Measurements from ENCODE around the gene ELF1. TPM values are rescaled to one million over a fixed set of nuclear protein-coding genes. Genes with fewer than 3 reads are reported as not detected.
A peak's percentile ranks its signal among the peaks of the same experiment; 100 is the strongest.
"Not testable (repeated sequence)": the region's sequence is repeated elsewhere in the genome, so short reads cannot be mapped to it uniquely, and the experiment has no call there.

ELF1 gene
- total RNA-seq, 4 donors from 2014 or later = 66.9 to 96.2 (median 72.1) TPM

DNA sequence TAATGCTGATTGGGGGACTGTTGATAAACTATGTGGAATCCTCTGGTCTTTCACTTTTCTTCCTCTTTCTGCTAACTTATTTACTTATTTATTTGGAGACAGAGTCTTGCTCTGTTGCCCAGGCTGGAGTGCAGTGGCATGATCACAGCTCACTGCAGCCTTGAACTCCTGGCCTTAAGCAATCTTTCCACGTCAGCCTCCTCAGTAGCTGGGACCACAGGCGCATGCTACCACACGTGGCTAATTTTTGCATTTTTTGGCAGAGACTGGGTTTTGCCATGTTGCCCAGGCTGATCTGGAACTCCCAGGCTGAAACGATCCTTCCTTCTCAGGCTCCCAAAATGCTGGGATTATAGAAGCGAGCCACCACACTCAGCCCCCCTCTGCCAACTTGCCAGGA lies 77.5 kb downstream of the ELF1 start:
- no peak overlapping the region for H3K4me3 ChIP-seq
- TF ChIP-seq POLR2A (IDR thresholded peaks at IDR 0.05; ENCODE audit: low read depth) = no peak
- TF ChIP-seq POLR2AphosphoS5 (IDR thresholded peaks at IDR 0.05) = peak in 1 of 2 donors; percentile 16
- TF ChIP-seq, protein P1, sequence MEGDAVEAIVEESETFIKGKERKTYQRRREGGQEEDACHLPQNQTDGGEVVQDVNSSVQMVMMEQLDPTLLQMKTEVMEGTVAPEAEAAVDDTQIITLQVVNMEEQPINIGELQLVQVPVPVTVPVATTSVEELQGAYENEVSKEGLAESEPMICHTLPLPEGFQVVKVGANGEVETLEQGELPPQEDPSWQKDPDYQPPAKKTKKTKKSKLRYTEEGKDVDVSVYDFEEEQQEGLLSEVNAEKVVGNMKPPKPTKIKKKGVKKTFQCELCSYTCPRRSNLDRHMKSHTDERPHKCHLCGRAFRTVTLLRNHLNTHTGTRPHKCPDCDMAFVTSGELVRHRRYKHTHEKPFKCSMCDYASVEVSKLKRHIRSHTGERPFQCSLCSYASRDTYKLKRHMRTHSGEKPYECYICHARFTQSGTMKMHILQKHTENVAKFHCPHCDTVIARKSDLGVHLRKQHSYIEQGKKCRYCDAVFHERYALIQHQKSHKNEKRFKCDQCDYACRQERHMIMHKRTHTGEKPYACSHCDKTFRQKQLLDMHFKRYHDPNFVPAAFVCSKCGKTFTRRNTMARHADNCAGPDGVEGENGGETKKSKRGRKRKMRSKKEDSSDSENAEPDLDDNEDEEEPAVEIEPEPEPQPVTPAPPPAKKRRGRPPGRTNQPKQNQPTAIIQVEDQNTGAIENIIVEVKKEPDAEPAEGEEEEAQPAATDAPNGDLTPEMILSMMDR (IDR thresholded peaks at IDR 0.05) = no peak
- no peak for TF ChIP-seq EP300 (IDR thresholded peaks at IDR 0.05)
- H3K27ac ChIP-seq (replicated peaks in 1 of 4) = no peak overlapping the region
- intact Hi-C loops (cut with DNase I) = no loop called here
- H3K4me1 ChIP-seq = peaks cover 0 to 10% (median 1%) of the 10 kb centered on the region in 4 donors
- peaks cover 5 to 70% (median 43%) of the 10 kb centered on the region in 4 donors for H3K36me3 ChIP-seq
- no peaks in the 10 kb centered on the region for H3K9me3 ChIP-seq
- no peak for DNase-seq (ENCODE audit: extremely low spot score)
- WGBS = 96% methylated on average over 5 of the region's 5 CpGs
- no peaks in the 10 kb centered on the region for H3K27me3 ChIP-seq

DNA sequence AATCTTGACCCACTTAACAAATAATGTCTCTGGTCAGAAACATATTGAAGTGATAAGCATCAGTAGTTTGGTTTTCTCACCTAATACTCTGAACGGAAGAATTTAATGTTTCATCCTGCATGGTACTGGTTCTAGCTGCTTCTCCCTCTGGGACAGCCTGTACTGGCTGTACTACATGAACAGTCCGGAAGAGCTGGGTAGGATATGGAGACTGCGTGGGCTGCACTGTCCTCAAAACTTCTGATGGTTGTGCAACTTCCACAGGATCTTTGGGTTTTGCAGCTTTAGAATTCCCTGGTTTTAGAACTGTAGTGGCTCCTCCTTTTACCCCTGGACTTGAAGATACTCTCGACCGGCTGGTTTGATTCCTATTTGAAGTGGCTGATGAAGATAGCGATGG lies 78.3 kb downstream of the ELF1 start:
- H3K27me3 ChIP-seq = no peaks in the 10 kb centered on the region
- no peak overlapping the region for H3K4me3 ChIP-seq
- TF ChIP-seq POLR2AphosphoS5 (IDR thresholded peaks at IDR 0.05) = no peak
- TF ChIP-seq, protein P1 (IDR thresholded peaks at IDR 0.05) = no peak
- no peak for TF ChIP-seq EP300 (IDR thresholded peaks at IDR 0.05)
- TF ChIP-seq POLR2A (IDR thresholded peaks at IDR 0.05; ENCODE audit: low read depth) = no peak
- H3K9me3 ChIP-seq = no peaks in the 10 kb centered on the region
- 95% methylated on average over 6 of the region's 6 CpGs for WGBS
- DNase-seq (ENCODE audit: extremely low spot score) = no peak
- intact Hi-C loops (cut with DNase I) = no loop called here
- peaks cover 0 to 10% (median 1%) of the 10 kb centered on the region in 4 donors for H3K4me1 ChIP-seq
- no peak overlapping the region for H3K27ac ChIP-seq (replicated peaks in 1 of 4)
- H3K36me3 ChIP-seq = peaks cover 5 to 68% (median 43%) of the 10 kb centered on the region in 4 donors

DNA sequence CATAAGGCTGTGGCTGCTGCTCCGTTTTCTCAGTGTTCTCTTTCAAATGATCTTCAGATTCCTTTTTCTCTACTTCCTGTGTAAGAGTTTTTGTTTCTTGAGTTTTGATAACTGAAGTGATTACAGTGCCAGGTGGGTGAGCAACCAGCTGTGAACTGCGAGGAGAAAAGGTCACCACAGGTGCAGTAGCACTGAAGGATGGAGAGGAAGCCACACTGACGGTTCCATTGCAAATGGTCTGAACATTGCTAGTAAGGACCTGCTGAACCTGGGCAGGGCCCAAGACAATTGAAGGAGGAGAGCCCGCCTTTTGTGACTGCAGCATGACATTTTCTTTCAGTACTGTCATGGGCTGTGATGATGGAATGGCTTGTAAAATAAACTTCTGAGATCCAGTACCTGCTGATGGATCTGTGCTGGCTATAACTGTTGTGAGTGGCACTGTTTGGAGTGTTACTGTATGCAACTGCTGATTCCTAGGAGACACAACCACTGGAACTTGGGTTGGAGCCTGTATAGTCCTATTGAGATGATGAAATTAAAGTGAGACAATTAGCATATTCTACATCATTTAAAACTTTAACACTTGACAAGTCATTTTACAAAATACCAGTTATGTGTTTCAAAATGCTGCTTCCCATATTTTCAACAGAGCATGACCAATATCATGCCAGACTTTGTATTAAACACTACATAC lies 85.5 kb downstream of the ELF1 start:
- Histone ChIP-seq H3K4me3 (no peak overlapping the region), H3K9me3 (no peaks in the 10 kb centered on the region), H3K27me3 (no peaks in the 10 kb centered on the region), H3K4me1 (no peaks in the 10 kb centered on the region), H3K36me3 (peaks cover 16 to 72% (median 47%) of the 10 kb centered on the region in 4 donors), H3K27ac (replicated peaks in 1 of 4) (no peak overlapping the region)
- DNase-seq (ENCODE audit: extremely low spot score) = no peak
- WGBS = 93% methylated on average over 4 of the region's 4 CpGs
- intact Hi-C loops (cut with DNase I) = no loop called here
- no peak for TF ChIP-seq EP300 (IDR thresholded peaks at IDR 0.05)
- no peak for TF ChIP-seq POLR2A (IDR thresholded peaks at IDR 0.05; ENCODE audit: low read depth)
- no peak for TF ChIP-seq POLR2AphosphoS5 (IDR thresholded peaks at IDR 0.05)

DNA sequence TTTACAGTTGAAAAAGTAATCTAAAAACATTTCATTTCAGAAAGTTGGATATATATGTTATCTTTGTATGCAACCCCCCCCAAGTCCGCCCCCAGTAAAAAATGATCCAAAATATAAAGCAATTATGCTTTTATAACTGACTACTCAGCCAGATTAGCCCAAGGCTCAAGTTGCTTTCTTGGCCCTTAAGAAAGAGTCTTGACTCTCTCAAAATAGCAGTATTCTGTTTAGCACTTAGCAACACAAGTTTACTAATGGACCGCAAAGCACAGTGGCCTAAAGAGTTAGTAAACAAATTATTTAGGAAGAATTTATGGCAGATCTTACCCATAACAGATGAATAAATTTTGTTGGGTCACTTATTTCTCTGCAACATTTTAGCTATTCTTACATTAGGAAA lies 86.9 kb downstream of the ELF1 start:
- no peaks in the 10 kb centered on the region for H3K27me3 ChIP-seq
- intact Hi-C loops (cut with DNase I) = no loop called here
- TF ChIP-seq POLR2A (IDR thresholded peaks at IDR 0.05; ENCODE audit: low read depth) = no peak
- TF ChIP-seq EP300 (IDR thresholded peaks at IDR 0.05) = no peak
- no peak for TF ChIP-seq POLR2AphosphoS5 (IDR thresholded peaks at IDR 0.05)
- TF ChIP-seq, protein P1 (IDR thresholded peaks at IDR 0.05) = no peak
- peaks cover 16 to 65% (median 44%) of the 10 kb centered on the region in 4 donors for H3K36me3 ChIP-seq
- H3K27ac ChIP-seq (replicated peaks in 1 of 4) = no peak overlapping the region
- H3K9me3 ChIP-seq = no peaks in the 10 kb centered on the region
- H3K4me1 ChIP-seq = no peaks in the 10 kb centered on the region
- no peak for DNase-seq (ENCODE audit: extremely low spot score)
- no peak overlapping the region for H3K4me3 ChIP-seq
- WGBS = 92% methylated on average over 2 of the region's 2 CpGs

DNA sequence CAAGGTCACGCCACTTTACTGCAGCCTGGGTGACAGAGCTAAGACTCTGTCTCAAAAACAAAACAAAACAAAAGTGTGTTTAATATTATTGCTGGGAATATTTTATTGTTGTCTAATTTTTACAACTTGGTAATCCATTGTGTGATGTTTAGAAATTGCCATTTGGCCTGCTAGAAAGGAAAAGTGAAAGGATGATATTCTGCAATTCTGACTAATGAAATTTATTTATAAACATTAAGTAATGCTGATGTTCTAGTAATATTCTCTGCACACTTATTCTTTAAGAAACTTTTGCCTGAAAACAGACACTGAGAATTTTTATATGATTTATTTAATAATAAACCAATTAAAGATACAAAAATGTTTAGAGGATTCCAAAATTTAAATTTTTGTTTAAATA lies 87.4 kb downstream of the ELF1 start:
- no peak for DNase-seq (ENCODE audit: extremely low spot score)
- Histone ChIP-seq H3K4me1 (no peaks in the 10 kb centered on the region), H3K36me3 (peaks cover 16 to 65% (median 42%) of the 10 kb centered on the region in 4 donors), H3K4me3 (no peak overlapping the region), H3K27ac (replicated peaks in 1 of 4) (no peak overlapping the region), H3K27me3 (no peaks in the 10 kb centered on the region), H3K9me3 (no peaks in the 10 kb centered on the region)
- intact Hi-C loops (cut with DNase I) = no loop called here
- 100% methylated on average over 1 of the region's 1 CpG for WGBS
- TF ChIP-seq EP300 (IDR thresholded peaks at IDR 0.05) (no peak), POLR2AphosphoS5 (IDR thresholded peaks at IDR 0.05) (no peak), POLR2A (IDR thresholded peaks at IDR 0.05; ENCODE audit: low read depth) (no peak)
- TF ChIP-seq, protein P1 (IDR thresholded peaks at IDR 0.05) = no peak

DNA sequence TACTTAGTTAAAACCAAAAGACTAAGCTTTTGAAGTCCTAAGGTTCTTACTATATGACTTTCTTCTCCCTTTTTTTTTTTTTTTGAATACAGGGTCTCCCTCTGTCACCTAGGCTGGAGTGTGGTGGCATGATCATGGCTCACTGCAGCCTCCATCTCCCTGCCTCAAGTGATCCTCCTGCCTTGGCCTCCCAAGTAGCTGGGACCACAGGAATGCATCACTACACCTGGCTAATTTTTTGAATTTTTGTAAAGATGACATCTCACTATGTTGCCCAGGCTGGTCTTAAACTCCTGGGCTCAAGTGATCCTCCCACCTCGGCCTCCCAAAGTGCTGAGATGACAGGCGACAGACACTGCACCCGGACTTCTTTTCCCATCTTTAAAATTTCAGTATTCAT lies 89.2 kb downstream of the ELF1 start:
- WGBS = 96% methylated on average over 3 of the region's 3 CpGs

More for the DNA sequence above, 89.2 kb downstream of the ELF1 start:
- not testable (repeated sequence) for H3K4me1 ChIP-seq; H3K27ac ChIP-seq (replicated peaks in 1 of 4); H3K27me3 ChIP-seq; H3K4me3 ChIP-seq; H3K9me3 ChIP-seq; DNase-seq (ENCODE audit: extremely low spot score)
- H3K36me3 ChIP-seq = peaks cover 16 to 53% (median 37%) of the 10 kb centered on the region in 4 donors
- intact Hi-C loops (cut with DNase I) = loop anchor here (10.0 kb wide), 1 partner anchor 145 kb away; the partner anchor contains the start of gene SLC25A15

Data from esophagus muscularis mucosa (tissue), 4 donors.